Activated naive CD4-positive, alpha-beta T cell treated with anti-CD3 and anti-CD28 coated beads, Interleukin-2, amount 10 ng/mL, durations not matched to agents 7 days and 5 days (primary cell): ENCODE results near the gene LNP1.

Experiments used
- CTCF ChIA-PET: fragments of 350-600 bp; sonication (Branson Sonifier 250); formaldehyde crosslinking; loops from one replicate; lab custom pipeline; 2021; ENCODE audit warnings: antibody characterized with exemption; lab: Charles Lee
- DNase-seq: peaks from one replicate; pipeline ENCODE4 v3.0.0-alpha.2; 2020
- H3K27ac Mint-ChIP-seq: one replicate; pipeline ENCODE4 v1.8.0; 2021; ENCODE audit warnings: mild to moderate bottlenecking, moderate library complexity, mixed read lengths
- H3K27me3 Mint-ChIP-seq: one replicate; pipeline ENCODE4 v1.8.0; 2021; ENCODE audit warnings: mild to moderate bottlenecking, mixed read lengths
- H3K36me3 Mint-ChIP-seq: one replicate; pipeline ENCODE4 v1.8.0; 2021; ENCODE audit warnings: mixed read lengths
- H3K4me1 Mint-ChIP-seq: one replicate; pipeline ENCODE4 v1.8.0; 2021; ENCODE audit warnings: mixed read lengths
- H3K4me3 Mint-ChIP-seq: one replicate; pipeline ENCODE4 v1.8.0; 2021; ENCODE audit warnings: mild to moderate bottlenecking, moderate library complexity, mixed read lengths
- H3K9me3 Mint-ChIP-seq: one replicate; pipeline ENCODE4 v1.8.0; 2021; ENCODE audit warnings: mixed read lengths

LNP1 gene

GRCh38 chr3:100492059-100493006 lies 91.0 kb downstream of the LNP1 start, which contains the start of gene TMEM45A:
TMEM45A (plus strand) TSS chr3:100492619; CDS start chr3:100555212, 62,593 bp downstream.
- DNase-seq = peak; percentile 85
- Mint-ChIP-seq H3K9me3 (no peaks in the 10 kb centered on the region), H3K27ac (no peak within 1 kb of the TSS), H3K4me3 (peak within 1 kb of the TSS; percentile 78), H3K36me3 (no peaks in the 10 kb centered on the region), H3K4me1 (peaks cover 7% of the 10 kb centered on the region), H3K27me3 (peaks cover 51% of the 10 kb centered on the region)
- CTCF ChIA-PET = interaction anchor here (0.9 kb wide), 1 partner anchor 9 kb away, joined by 3 read pairs; no protein-coding TSS in a partner anchor

DNA sequence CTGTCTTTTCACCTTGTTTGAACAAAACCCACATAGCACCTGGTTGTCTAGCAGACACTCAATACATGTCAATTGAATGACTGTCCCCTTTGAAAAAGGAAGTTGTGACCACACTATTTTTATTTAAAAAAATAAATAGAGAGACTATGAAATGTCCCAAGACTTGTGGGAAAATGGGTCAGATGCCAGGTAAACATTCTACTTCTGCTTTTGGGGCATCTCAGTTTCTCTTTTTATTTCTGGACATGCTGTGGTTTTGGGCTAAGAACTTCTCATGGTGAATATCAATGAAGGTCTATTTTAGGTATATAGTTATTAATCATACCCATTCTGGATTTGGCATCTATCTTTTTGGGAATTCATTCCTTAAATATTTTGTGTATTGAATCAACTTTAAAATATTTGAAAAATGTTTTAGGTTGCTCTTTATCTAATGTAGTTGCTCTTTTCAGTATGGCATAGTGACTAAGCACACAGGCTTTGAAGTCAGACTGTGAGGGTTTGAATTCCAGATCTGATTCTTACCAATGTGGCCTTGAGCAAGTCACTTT lies 95.4 kb downstream of the LNP1 start:
- no peak overlapping the region for H3K27ac Mint-ChIP-seq
- CTCF ChIA-PET = interaction anchor here (1.0 kb wide), 1 partner anchor 34 kb away, joined by 4 read pairs; no protein-coding TSS in a partner anchor
- H3K27me3 Mint-ChIP-seq = peaks cover 31% of the 10 kb centered on the region
- no peaks in the 10 kb centered on the region for H3K36me3 Mint-ChIP-seq
- H3K4me1 Mint-ChIP-seq = peaks cover 7% of the 10 kb centered on the region
- H3K4me3 Mint-ChIP-seq = no peak overlapping the region
- DNase-seq = no peak
- H3K9me3 Mint-ChIP-seq = no peaks in the 10 kb centered on the region

DNA sequence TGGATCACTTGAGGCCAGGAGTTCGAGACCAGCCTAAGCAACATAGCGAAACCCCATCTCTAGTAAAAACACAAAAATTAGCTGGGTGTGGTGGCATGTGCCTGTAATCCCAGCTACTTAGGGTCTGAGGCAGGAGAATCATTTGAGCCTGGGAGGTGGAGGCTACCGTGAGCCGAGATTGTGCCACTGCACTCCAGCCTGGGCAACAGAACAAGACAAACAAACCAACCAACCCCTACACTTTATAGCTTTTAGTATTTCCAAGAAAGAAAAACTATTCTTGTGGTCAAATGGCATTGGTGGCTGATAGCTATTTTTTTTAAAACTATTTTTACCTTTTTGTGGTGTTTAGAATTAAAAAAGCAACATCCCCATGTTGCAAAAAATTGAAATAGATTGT lies 98.3 kb downstream of the LNP1 start:
- DNase-seq = no peak
- Mint-ChIP-seq H3K27ac (no peak overlapping the region), H3K36me3 (no peaks in the 10 kb centered on the region), H3K4me1 (no peaks in the 10 kb centered on the region), H3K9me3 (no peaks in the 10 kb centered on the region), H3K4me3 (no peak overlapping the region), H3K27me3 (peaks cover 25% of the 10 kb centered on the region)
- CTCF ChIA-PET = no interaction called here

- Mint-ChIP-seq H3K9me3 (no peaks in the 10 kb centered on the region), H3K4me1 (no peaks in the 10 kb centered on the region), H3K27ac (no peak overlapping the region), H3K36me3 (no peaks in the 10 kb centered on the region), H3K4me3 (no peak overlapping the region), H3K27me3 (peaks cover 22% of the 10 kb centered on the region)
- CTCF ChIA-PET = no interaction called here
- no peak for DNase-seq
These were observed 99.1 kb downstream of the LNP1 start for GRCh38 chr3:100500320-100500880.

GRCh38 chr3:100503448-100503847 lies 102.1 kb downstream of the LNP1 start:
- Mint-ChIP-seq H3K36me3 (no peaks in the 10 kb centered on the region), H3K27me3 (peaks cover 22% of the 10 kb centered on the region), H3K9me3 (no peaks in the 10 kb centered on the region), H3K27ac (no peak overlapping the region), H3K4me1 (no peaks in the 10 kb centered on the region), H3K4me3 (no peak overlapping the region)
- no peak for DNase-seq
- CTCF ChIA-PET = no interaction called here
